ENCODE data around the gene LHFPL3.

DNA sequence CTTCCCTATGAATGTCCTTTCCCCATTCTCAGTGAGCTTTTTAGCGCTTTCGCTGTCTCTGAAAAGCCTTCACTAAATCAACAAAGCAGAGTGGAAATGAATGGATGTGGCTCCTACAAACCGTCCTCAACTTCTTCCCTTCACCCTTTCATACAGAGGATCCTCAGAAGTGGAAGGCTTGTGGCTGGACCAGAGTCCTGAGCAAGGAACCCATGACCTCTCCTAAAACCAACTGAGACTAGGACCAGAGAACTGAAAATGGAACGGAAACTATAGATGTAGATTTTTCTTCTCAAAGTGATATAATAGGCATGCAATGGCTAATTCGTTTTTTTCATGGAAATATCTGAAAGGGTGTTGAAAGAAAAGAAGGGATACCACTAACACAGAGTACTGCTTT is 122.5 kb downstream of the LHFPL3 start:
- TF ChIP-seq, protein P1, sequence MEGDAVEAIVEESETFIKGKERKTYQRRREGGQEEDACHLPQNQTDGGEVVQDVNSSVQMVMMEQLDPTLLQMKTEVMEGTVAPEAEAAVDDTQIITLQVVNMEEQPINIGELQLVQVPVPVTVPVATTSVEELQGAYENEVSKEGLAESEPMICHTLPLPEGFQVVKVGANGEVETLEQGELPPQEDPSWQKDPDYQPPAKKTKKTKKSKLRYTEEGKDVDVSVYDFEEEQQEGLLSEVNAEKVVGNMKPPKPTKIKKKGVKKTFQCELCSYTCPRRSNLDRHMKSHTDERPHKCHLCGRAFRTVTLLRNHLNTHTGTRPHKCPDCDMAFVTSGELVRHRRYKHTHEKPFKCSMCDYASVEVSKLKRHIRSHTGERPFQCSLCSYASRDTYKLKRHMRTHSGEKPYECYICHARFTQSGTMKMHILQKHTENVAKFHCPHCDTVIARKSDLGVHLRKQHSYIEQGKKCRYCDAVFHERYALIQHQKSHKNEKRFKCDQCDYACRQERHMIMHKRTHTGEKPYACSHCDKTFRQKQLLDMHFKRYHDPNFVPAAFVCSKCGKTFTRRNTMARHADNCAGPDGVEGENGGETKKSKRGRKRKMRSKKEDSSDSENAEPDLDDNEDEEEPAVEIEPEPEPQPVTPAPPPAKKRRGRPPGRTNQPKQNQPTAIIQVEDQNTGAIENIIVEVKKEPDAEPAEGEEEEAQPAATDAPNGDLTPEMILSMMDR (conservative IDR thresholded peaks at IDR 0.05; ENCODE audit: low read length): no peak
- no peak for TF ChIP-seq EZH2phosphoT487 (IDR thresholded peaks at IDR 0.05; ENCODE audit: borderline replicate concordance, low read depth, low read length)

Measured in OCI-LY7 (cell line).